Osteocyte (in vitro differentiated cells): Measurements from ENCODE around the gene DISP2. TPM values are rescaled to one million over a fixed set of nuclear protein-coding genes. Genes with fewer than 3 reads are reported as not detected.

Experiments
- DNase-seq: peaks from one replicate; pipeline ENCODE4 v3.0.0; 2021; ENCODE audit warnings: mixed read lengths; ENCODE audit not compliant: unreplicated experiment; ENCODE audit errors: extremely low spot score
- H3K27ac Mint-ChIP-seq: one replicate; pipeline ENCODE4 v1.8.0; 2021; ENCODE audit warnings: mild to moderate bottlenecking, mixed read lengths; ENCODE audit not compliant: unreplicated experiment
- H3K27me3 Mint-ChIP-seq: one replicate; pipeline ENCODE4 v1.8.0; 2021; ENCODE audit warnings: mixed read lengths; ENCODE audit not compliant: unreplicated experiment
- H3K36me3 Mint-ChIP-seq: one replicate; pipeline ENCODE4 v1.8.0; 2021; ENCODE audit warnings: mixed read lengths; ENCODE audit not compliant: unreplicated experiment
- H3K4me1 Mint-ChIP-seq: one replicate; pipeline ENCODE4 v1.8.0; 2021; ENCODE audit warnings: mixed read lengths; ENCODE audit not compliant: unreplicated experiment
- H3K4me3 Mint-ChIP-seq: one replicate; pipeline ENCODE4 v1.8.0; 2021; ENCODE audit warnings: mild to moderate bottlenecking, moderate library complexity, mixed read lengths; ENCODE audit not compliant: unreplicated experiment
- H3K9me3 Mint-ChIP-seq: one replicate; pipeline ENCODE4 v1.8.0; 2021; ENCODE audit warnings: mixed read lengths; ENCODE audit not compliant: unreplicated experiment
- CTCF ChIP-seq: fragments of 200-600 bp; sonication (generic); IDR thresholded peaks from 2 replicates; pipeline ENCODE4 v1.5.0; 2021; ENCODE audit warnings: antibody characterized with exemption, mild to moderate bottlenecking, moderate library complexity
- total RNA-seq: library from RNA; stranded (reverse); gene quantifications from 2 replicates; pipeline ENCODE4 v1.2.1, GENCODE V29; 2021

DISP2 gene
- total RNA-seq, 1 donor from 2014 or later, result 1.5 TPM

DNA sequence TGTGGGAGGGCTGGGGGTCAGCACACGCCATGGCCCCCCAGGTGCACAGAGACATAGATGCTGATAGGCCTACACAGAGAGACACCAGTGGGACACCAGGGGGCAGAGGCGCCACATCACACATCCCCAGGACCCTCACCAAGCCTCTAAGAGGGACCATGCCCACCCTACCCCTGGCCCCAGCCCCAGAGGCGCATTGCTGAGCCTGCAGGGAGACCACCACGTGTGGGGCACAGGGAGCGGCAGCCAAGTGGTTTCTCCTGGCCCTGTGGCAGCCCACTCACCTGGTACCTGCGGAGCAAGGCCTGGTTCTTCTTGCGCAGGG lies 18.4 kb upstream of the DISP2 start:
- no peaks in the 10 kb centered on the region for H3K9me3 Mint-ChIP-seq
- peak overlapping the region; percentile 68 for H3K4me3 Mint-ChIP-seq
- peak overlapping the region; percentile 97 for H3K27ac Mint-ChIP-seq
- H3K4me1 Mint-ChIP-seq, result peaks cover 90% of the 10 kb centered on the region
- no peaks in the 10 kb centered on the region for H3K36me3 Mint-ChIP-seq
- TF ChIP-seq CTCF, result peak; percentile 53
- H3K27me3 Mint-ChIP-seq, result no peaks in the 10 kb centered on the region
- DNase-seq, result no peak

GRCh38 chr15:40340038-40340739 lies 17.8 kb upstream of the DISP2 start:
- Mint-ChIP-seq H3K36me3 (no peaks in the 10 kb centered on the region), H3K4me3 (peak overlapping the region; percentile 68), H3K27ac (peak overlapping the region; percentile 97), H3K4me1 (peaks cover 86% of the 10 kb centered on the region), H3K9me3 (no peaks in the 10 kb centered on the region), H3K27me3 (no peaks in the 10 kb centered on the region)
- TF ChIP-seq CTCF, result peak; percentile 11
- no peak for DNase-seq

DNA sequence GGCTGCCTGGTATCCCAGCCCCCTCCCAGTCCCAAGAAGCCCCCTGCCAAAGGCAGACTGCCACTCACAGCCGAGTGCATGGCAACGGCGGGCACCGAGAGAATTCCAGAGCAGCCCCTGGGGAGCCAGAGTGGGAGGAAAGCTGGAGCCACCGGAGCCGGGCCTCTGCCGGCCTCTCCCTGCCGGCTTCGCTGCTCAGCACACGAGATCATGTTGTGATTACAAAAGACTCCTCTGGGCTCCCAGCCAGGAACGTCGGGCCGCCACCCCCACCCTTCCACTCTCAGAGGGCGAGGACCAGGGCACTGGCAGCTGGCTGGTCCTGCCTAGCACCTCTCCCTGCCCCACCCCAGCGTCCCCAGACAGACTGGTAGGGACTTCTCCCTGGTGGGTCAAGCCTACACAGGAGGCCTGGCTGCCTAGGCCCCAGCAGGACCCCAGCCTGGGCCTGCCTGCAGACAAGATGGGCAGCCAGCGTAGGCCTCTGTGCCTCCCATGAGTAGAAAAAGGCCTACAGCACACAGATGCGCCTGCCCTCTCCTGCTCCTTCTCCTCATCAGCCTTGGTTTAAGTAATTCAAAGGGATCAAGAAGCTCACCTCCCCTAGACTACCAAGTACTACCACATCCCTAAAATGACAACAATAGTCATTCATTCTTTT lies 17.1 kb upstream of the DISP2 start, which contains the start of gene CCDC9B:
TSS of gene CCDC9B (minus strand) at position 200 of the 661 bp plus-strand sequence. CDS start at position 80, 120 bp downstream.
- peak within 1 kb of the TSS; percentile 68 for H3K4me3 Mint-ChIP-seq
- no peaks in the 10 kb centered on the region for H3K27me3 Mint-ChIP-seq
- DNase-seq, result peak; percentile 96
- H3K9me3 Mint-ChIP-seq, result no peaks in the 10 kb centered on the region
- TF ChIP-seq CTCF, result no peak
- H3K4me1 Mint-ChIP-seq, result peaks cover 80% of the 10 kb centered on the region
- H3K36me3 Mint-ChIP-seq, result no peaks in the 10 kb centered on the region
- peak within 1 kb of the TSS; percentile 97 for H3K27ac Mint-ChIP-seq

GRCh38 chr15:40342416-40343320 lies 15.4 kb upstream of the DISP2 start:
- DNase-seq, result no peak
- H3K4me3 Mint-ChIP-seq, result no peak overlapping the region
- H3K4me1 Mint-ChIP-seq, result peaks cover 66% of the 10 kb centered on the region
- peak overlapping the region; percentile 98 for H3K27ac Mint-ChIP-seq
- H3K36me3 Mint-ChIP-seq, result no peaks in the 10 kb centered on the region
- no peaks in the 10 kb centered on the region for H3K27me3 Mint-ChIP-seq
- TF ChIP-seq CTCF, result no peak
- no peaks in the 10 kb centered on the region for H3K9me3 Mint-ChIP-seq
